GM12878 (cell line): ENCODE measurements around the gene CYP26A1. TPM values are rescaled to one million over a fixed set of nuclear protein-coding genes. Genes with fewer than 3 reads are reported as not detected.

Experiments
- polyA plus RNA-seq, 11 experiments: library from polyadenylated mRNA; depleted of rRNA in 4 of 11; unstranded in 6 of 11; stranded (reverse) in 5 of 11; fragments of >200 nt; fragmentation: Nextera tagmentation in 4 of 11; fragmentation: Illumina TruSeq in 1 of 11; extraction: Ambion mirVana in 4 of 11; extraction: Trizol in 1 of 11; gene quantifications; 1 replicate in 1 of 11; 2 replicates in 10 of 11; pipeline versions ENCODE4 v1.2.1 to v1.2.3, GENCODE V29; 2011 to 2016; ENCODE audit warnings: inconsistent platforms in 2 of 11, missing spikeins in 2 of 11, low read depth in 1 of 11
- total RNA-seq, 4 experiments: library from RNA; depleted of rRNA in 3 of 4; stranded (reverse); fragments of >200 nt in 3 of 4; fragmentation: Illumina TruSeq in 1 of 4; extraction: Trizol in 1 of 4; gene quantifications; 2 replicates each; pipeline versions ENCODE4 v1.2.1 to v1.2.3, GENCODE V29; 2013 to 2021

CYP26A1 gene
- total and polyA plus RNA-seq, 10 of the 15 experiments (the other 5 are each of a cell fraction or from before 2014, with no cell fraction given): not detected

Other genes starting within 250 kb of the CYP26A1 start
- gene EXOC6, start 225.4 kb upstream of the CYP26A1 start, total RNA-seq (2014; rRNA removed): 38.0 and 53.8 TPM in 2 replicates
- gene EXOC6, start 225.4 kb upstream of the CYP26A1 start, total RNA-seq (2014; rRNA removed; fragmentation: Illumina TruSeq; extraction: Trizol): 20.6 and 25.2 TPM in 2 replicates
- gene EXOC6, start 225.4 kb upstream of the CYP26A1 start, total RNA-seq (2021): 12.9 TPM in 2 replicates
- gene EXOC6, start 225.4 kb upstream of the CYP26A1 start, polyA plus RNA-seq (2011; rRNA removed): 12.9 and 21.2 TPM in 2 replicates
- 19.9 and 79.2 TPM in 2 replicates for gene EXOC6, start 225.4 kb upstream of the CYP26A1 start, polyA plus RNA-seq (2014; fragmentation: Illumina TruSeq; extraction: Trizol)
- gene EXOC6, start 225.4 kb upstream of the CYP26A1 start, polyA plus RNA-seq (2014; fragmentation: Nextera tagmentation; extraction: Ambion mirVana): 1 to 10 TPM; 8.2 to 8.4 TPM
- gene EXOC6, start 225.4 kb upstream of the CYP26A1 start, polyA plus RNA-seq (2014; rRNA removed): 7.6 and 81.8 TPM in 2 replicates
- 10 to 100 TPM; 13.0 to 13.6 TPM for gene EXOC6, start 225.4 kb upstream of the CYP26A1 start, polyA plus RNA-seq (2016; fragmentation: Nextera tagmentation; extraction: Ambion mirVana)
- gene CYP26C1, start 13.1 kb upstream of the CYP26A1 start, total RNA-seq (2014; rRNA removed): under 0.01 and 0.05 TPM in 2 replicates
- gene CYP26C1, start 13.1 kb upstream of the CYP26A1 start, total RNA-seq (2014; rRNA removed; fragmentation: Illumina TruSeq; extraction: Trizol): not detected in 2 replicates
- 0.08 TPM in 1 of 2 replicates, not detected in the other for gene CYP26C1, start 13.1 kb upstream of the CYP26A1 start, total RNA-seq (2021)
- not detected in 2 replicates for gene CYP26C1, start 13.1 kb upstream of the CYP26A1 start, polyA plus RNA-seq (2011; rRNA removed)
- not detected in 2 replicates for gene CYP26C1, start 13.1 kb upstream of the CYP26A1 start, polyA plus RNA-seq (2014; fragmentation: Illumina TruSeq; extraction: Trizol)
- gene CYP26C1, start 13.1 kb upstream of the CYP26A1 start, polyA plus RNA-seq (2014; fragmentation: Nextera tagmentation; extraction: Ambion mirVana): not detected
- not detected in 2 replicates for gene CYP26C1, start 13.1 kb upstream of the CYP26A1 start, polyA plus RNA-seq (2014; rRNA removed)
- gene CYP26C1, start 13.1 kb upstream of the CYP26A1 start, polyA plus RNA-seq (2016; fragmentation: Nextera tagmentation; extraction: Ambion mirVana): not detected